Endothelial cell of hepatic sinusoid (primary cell): ENCODE measurements around the gene KIFC3.
"Not testable (repeated sequence)": the region's sequence is repeated elsewhere in the genome, so short reads cannot be mapped to it uniquely, and the experiment has no call there.

Source experiments
- in situ Hi-C: cut with HindIII; loops from 2 replicates; pipeline ENCODE4 v1.10.0; 2017; ENCODE audit warnings: low sequenced_read_pairs

KIFC3 gene

DNA sequence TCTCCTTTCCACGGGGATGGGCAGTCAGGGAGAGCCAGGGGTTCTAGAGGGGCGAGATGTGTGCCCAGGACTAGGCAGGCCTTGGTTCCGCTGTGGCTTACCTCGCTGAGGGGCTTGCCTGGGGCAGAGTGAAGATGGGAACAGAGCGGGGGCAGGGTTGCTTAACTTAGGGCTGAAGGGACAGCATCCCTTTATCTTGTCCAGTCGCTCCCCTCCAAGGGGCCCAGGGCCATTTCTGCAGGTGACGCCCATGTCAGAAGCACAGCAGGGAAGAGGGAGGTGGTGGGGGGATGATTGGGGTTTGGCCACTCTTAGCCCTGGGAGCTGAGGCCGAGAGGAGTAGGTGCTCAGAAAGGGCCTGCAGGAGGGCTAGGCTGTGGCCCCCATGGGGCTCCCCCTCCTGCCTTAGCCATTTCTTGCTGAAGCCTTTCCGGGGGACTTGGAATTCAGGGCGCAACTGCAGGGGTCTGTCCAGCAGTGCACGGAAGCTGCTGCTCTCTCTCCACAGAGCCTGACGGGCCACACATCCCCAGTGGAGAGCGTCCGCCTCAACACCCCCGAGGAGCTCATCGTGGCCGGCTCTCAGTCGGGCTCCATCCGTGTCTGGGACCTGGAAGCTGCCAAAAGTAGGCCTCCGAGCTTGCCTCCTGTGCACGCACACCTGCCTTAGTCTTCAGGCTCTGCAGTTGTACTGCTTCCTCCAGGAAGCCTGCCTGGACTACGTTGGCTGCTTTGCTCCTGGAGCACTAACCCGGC lies 58.2 kb downstream of the KIFC3 start:
- in situ Hi-C loops = no loop called here

- in situ Hi-C loops = no loop called here
These were observed 58.8 kb downstream of the KIFC3 start for GRCh38 chr16:57743458-57743857.

DNA sequence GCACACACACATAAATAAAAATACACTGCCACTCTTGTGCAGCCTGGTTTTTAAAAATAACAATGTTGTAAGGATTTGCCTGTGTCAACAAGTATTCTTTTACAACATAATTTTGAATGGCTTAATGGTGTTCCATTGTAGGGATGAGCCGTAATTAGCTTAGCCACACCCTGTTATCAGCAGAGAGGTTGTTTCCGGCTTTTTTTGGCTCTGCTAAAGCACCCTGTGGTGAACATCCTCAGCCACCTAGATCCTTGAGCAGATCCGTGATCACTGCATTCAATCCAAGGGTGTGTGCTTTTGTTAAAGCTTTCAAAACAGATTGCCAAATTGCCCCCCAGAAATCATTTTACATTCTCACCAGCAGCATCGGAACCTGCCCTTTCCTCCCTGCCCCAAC lies 59.7 kb downstream of the KIFC3 start:
- in situ Hi-C loops = no loop called here

DNA sequence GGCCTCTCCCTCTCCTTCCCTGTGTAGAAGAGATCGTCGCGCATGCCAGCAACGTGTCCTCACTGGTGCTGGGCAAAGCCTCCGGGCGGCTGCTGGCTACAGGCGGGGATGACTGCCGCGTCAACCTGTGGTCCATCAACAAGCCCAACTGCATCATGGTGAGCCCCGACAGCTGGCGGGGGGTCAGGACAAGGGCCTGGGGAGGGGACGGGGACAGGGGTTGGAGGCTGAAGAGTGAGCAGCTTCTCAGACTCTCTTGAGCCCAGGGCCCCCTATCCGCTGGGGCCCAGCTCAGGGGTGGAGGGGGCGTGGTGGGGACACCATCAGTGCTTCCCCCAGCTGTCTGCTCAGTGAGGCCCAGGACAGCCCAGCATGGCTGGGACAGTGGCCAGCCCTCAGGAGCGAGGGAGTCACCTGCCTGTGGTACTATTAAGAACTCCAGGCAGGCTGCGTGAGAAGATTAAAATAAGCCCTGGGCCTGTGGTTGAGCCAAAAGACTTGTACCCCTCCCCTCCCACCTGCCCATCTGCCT lies 60.6 kb downstream of the KIFC3 start:
- in situ Hi-C loops = no loop called here

GRCh38 chr16:57740423-57741071 lies 61.7 kb downstream of the KIFC3 start:
- in situ Hi-C loops = no loop called here

DNA sequence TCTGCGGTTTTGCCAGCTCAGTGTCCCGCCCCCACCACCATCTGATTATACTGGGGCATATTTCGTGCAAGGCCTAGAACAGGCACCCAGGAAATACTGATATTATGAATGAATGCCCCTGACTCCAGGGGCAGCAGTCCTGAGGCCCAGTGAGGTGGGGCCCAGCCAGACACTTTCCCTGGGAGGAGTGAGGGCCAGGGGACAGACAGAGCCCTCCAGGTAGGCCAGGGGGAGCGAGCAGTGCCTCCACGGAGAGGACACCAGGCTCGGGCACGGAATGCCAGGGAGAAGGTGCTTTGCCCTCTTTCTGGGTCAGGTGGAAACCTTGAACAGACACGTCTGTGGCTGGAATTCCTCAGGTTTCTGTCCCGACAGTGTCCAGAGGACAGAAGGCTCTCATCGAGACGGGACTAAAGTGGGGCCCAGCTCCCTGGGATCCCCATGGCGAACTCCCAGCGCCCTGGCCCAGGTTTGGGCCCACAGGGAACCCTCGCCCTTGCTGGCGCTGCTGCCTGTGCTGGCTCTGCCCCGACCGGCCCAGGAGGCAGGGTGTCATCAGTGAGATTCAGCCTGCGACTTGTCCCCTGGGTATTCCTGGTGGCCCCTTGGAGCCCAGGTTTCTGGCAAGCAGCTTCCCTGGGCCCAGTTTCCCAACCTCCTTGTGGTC lies 62.4 kb downstream of the KIFC3 start:
- in situ Hi-C loops = no loop called here

DNA sequence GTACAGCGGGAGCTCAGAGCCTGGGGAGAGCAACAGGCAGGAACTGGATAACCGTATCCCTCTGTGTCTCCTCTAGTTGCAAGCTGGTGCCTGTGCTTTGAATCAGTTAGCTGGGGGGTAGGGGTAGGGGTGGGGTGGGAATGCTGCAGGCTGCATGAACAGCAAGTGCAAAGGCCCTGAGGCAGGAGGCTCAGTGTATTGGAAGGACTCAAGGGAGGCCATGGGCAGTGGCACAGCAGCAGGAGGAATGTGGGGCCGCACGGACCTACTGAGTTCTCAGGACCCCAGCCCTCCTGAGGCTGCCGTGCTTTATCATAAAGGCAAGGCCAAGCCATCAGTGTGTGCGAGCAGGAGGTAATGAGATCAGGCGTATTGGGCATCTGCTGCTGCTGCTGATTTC lies 63.4 kb downstream of the KIFC3 start:
- in situ Hi-C loops = no loop called here

GRCh38 chr16:57736419-57737351 lies 65.6 kb downstream of the KIFC3 start:
- in situ Hi-C loops = no loop called here

GRCh38 chr16:57735755-57736418 lies 66.4 kb downstream of the KIFC3 start, which contains the start of gene KATNB1:
Gene KATNB1 (plus strand): TSS chr16:57735770. CDS start chr16:57737244, 1,474 bp downstream.
- in situ Hi-C loops = no loop called here

DNA sequence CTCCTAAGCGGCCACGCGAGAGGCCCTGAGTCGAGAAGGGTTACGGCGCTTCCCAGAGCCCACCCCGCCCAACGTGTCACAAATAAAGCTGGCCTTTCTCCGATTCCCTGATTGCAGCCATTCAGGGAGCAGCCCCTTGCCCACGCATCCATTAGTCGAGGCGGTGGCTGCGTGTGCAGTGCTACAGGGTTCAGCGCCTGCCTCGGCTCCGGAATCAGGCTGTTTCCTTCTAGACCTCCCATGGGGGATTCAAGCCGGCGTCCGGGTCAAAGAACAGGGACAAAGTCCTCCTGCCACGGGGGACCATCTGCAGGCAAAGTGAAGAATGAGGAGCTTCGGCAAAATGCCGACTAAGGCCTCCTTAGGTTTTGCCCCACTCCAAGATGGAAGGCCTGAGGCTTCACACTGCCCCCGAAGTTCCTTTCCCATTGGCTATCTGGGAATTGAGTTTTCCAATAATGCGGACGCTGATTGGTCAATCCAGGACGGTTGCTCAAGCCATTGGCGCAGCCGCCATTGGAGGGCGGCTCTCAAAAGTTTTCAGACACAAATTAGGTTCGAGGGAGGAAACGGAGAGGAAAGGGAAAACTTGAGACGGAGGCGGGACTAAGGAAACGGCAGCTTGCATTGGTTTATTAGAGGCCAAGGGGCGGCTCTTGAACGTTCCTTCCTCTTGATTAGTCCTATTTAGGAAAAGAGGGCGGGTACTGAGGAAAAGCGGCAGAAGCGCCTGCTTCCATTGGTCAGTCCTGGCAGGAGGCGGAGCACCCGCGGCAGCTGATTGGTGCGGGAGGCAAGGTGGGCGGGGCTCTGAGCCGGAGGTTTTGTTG lies 67.2 kb downstream of the KIFC3 start:
- in situ Hi-C loops = no loop called here

DNA sequence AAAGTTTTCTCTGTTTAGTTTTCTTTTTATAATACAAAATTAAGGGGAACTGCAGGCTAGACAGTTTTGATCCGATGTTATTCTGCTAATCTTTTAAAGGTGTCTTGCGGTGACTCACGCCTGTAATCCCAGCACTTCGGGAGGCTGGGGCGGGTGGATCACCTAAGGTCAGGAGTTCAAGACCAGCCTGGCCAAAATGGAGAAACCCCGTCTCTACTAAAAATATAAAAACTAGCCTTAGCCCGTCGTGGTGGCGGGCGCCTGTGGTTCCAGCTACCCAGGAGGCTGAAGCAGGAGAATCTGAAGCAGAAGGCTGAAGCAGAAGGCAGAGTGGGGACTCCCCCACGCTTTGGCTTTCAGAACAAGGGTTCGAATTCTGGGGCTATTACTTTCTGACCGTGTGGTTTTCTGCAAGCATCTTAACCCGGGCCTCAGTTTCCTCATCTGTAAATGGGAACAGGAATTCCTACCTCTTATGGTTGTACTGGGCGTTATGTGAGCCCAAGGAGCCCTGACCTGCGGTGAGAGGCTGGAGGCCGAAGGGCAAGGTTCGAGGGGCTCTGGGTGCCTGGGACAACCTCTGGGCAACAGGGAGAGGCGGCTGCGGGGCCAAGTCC lies 67.9 kb downstream of the KIFC3 start:
- in situ Hi-C loops = no loop called here

GRCh38 chr16:57732714-57733113 lies 69.6 kb downstream of the KIFC3 start:
- in situ Hi-C loops = no loop called here

GRCh38 chr16:57732037-57732436 lies 70.3 kb downstream of the KIFC3 start:
- in situ Hi-C loops = no loop called here

- in situ Hi-C loops = no loop called here
These were observed 71.2 kb downstream of the KIFC3 start for GRCh38 chr16:57730771-57731730.

- in situ Hi-C loops = not testable (repeated sequence)
These were observed 72.4 kb downstream of the KIFC3 start for GRCh38 chr16:57729852-57730251.

DNA sequence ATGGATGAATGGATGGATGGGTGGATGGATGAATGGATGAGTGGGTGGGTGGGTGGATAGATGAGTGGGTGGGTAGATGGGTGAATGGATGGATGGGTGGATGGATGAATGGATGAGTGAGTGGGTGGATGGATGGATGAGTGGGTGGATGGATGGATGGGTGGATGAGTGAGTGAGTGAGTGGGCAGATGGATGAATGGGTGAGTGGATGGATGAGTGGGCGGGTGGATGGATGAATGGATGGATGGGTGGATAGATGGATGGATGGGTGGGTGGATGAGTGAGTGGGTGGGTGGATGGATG lies 73.2 kb downstream of the KIFC3 start:
- in situ Hi-C loops = no loop called here

- in situ Hi-C loops = no loop called here
These were observed 73.7 kb downstream of the KIFC3 start for GRCh38 chr16:57728336-57729181.
